Stomach (tissue), 9 donors: ENCODE measurements around the gene C1orf21. TPM values are rescaled to one million over a fixed set of nuclear protein-coding genes. Genes with fewer than 3 reads are reported as not detected.

Source experiments
- DNase-seq, 2 donors: peaks; one replicate each; pipeline versions ENCODE4 v3.0.0 to v3.0.0-alpha.2; 2013 to 2019
- H3K27ac ChIP-seq, 5 donors: fragments of 200-600 bp in 4 of 5; sonication (generic) in 4 of 5; one replicate each; pipeline ENCODE4 v1.5.1; 2013 to 2019; ENCODE audit warnings: mild to moderate bottlenecking in 1 of 5, moderate library complexity in 1 of 5
- H3K27me3 ChIP-seq, 3 donors: fragments of 200-600 bp; sonication (generic); one replicate each; pipeline ENCODE4 v1.5.1; 2017 to 2019; ENCODE audit warnings: mixed run types in 1 of 3
- H3K36me3 ChIP-seq, 4 donors: fragments of 200-600 bp; sonication (generic); 1 replicate in 3 of 4; 2 replicates in 1 of 4; pipeline ENCODE4 v1.5.1; 2016 to 2019
- H3K4me1 ChIP-seq, 4 donors: fragments of 200-600 bp; sonication (generic); one replicate each; pipeline ENCODE4 v1.5.1; 2016 to 2019
- H3K4me3 ChIP-seq, 4 donors: fragments of 200-600 bp; sonication (generic) in 3 of 4; one replicate each; pipeline ENCODE4 v1.5.1; 2016 to 2019; ENCODE audit warnings: mild to moderate bottlenecking in 1 of 4
- H3K9me3 ChIP-seq, 4 donors: fragments of 200-600 bp; sonication (generic); one replicate each; pipeline ENCODE4 v1.5.1; 2016 to 2019
- CTCF ChIP-seq, 7 experiments: fragments of 450-650 bp in 4 of 7; fragments of 200-600 bp in 3 of 7; sonication (generic) in 3 of 7; IDR thresholded peaks; one replicate each; pipeline ENCODE4 v1.5.1; 2016 to 2019; ENCODE audit warnings: antibody characterized with exemption in 7 of 7, control low read depth in 2 of 7, mild to moderate bottlenecking in 1 of 7
- EP300 ChIP-seq: sonication (generic); formaldehyde crosslinking; IDR thresholded peaks from one replicate; pipeline ENCODE4 v1.6.1; 2017; ENCODE audit warnings: antibody characterized with exemption
- POLR2A ChIP-seq, 4 donors: fragments of 450-650 bp; IDR thresholded peaks; one replicate each; pipeline ENCODE4 v1.6.1; 2016; ENCODE audit warnings: antibody characterized with exemption in 4 of 4, control low read depth in 2 of 4, mild to moderate bottlenecking in 1 of 4, moderate library complexity in 1 of 4
- POLR2AphosphoS5 ChIP-seq, 3 donors: sonication (generic); formaldehyde crosslinking; IDR thresholded peaks; one replicate each; pipeline ENCODE4 v1.6.1; 2016; ENCODE audit warnings: antibody characterized with exemption in 3 of 3
- WGBS, 5 donors: extraction: QIAGEN DNeasy Blood & Tissue Kit in 3 of 5; methylation state at CpG; one replicate each; pipeline versions ENCODE4 v1.1.5 to v1.1.7; 2013 to 2018; 5-methylcytosine and 5-hydroxymethylcytosine counted together
- intact Hi-C: fragments of 100-400 bp; cut with DNase I; formaldehyde crosslinking; loops from one replicate; pipeline ENCODE4 v1.15.1; 2023; ENCODE audit warnings: low total_unique reads
- polyA plus RNA-seq, 3 donors: library from polyadenylated mRNA; stranded (reverse); fragments of 200-250 nt; gene quantifications; one replicate each; pipeline ENCODE4 v1.2.3, GENCODE V29; 2013
- total RNA-seq, 5 donors: library from RNA; depleted of rRNA; stranded (reverse); fragments of >200 nt; gene quantifications; one replicate each; pipeline versions ENCODE4 v1.1.0 to v1.2.3, GENCODE V29; 2014 to 2016
- donor health status: healthy with polysubstance abuse.
- donor health status: Bipolar disorder and iron deficiency.
- donor health status: healthy.

Gene C1orf21
- total and polyA plus RNA-seq, 8 donors = 10.1 to 114 (median 37.4) TPM

GRCh38 chr1:184352776-184353175 lies 34.1 kb upstream of the C1orf21 start:
- H3K27ac ChIP-seq = no peak overlapping the region
- no peaks in the 10 kb centered on the region for H3K36me3 ChIP-seq
- H3K9me3 ChIP-seq = no peaks in the 10 kb centered on the region
- DNase-seq = no peak
- intact Hi-C loops = no loop called here
- 70 to 96% (median 82%) methylated on average over 1 of the region's 1 CpG for WGBS, 5 donors
- no peak overlapping the region for H3K4me3 ChIP-seq
- TF ChIP-seq POLR2A (IDR thresholded peaks at IDR 0.05) (no peak), POLR2AphosphoS5 (IDR thresholded peaks at IDR 0.05) (no peak), EP300 (no peak), CTCF (IDR thresholded peaks at IDR 0.05) (no peak)
- no peaks in the 10 kb centered on the region for H3K27me3 ChIP-seq
- no peaks in the 10 kb centered on the region for H3K4me1 ChIP-seq

GRCh38 chr1:184354719-184355118 lies 32.1 kb upstream of the C1orf21 start:
- 74 to 93% (median 82%) methylated on average over 2 of the region's 2 CpGs for WGBS, 5 donors
- Histone ChIP-seq H3K4me1 (no peaks in the 10 kb centered on the region), H3K4me3 (no peak overlapping the region), H3K27me3 (no peaks in the 10 kb centered on the region), H3K27ac (no peak overlapping the region), H3K36me3 (no peaks in the 10 kb centered on the region), H3K9me3 (no peaks in the 10 kb centered on the region)
- no peak for DNase-seq
- TF ChIP-seq CTCF (IDR thresholded peaks at IDR 0.05) (no peak), EP300 (no peak), POLR2A (IDR thresholded peaks at IDR 0.05) (no peak), POLR2AphosphoS5 (IDR thresholded peaks at IDR 0.05) (no peak)
- intact Hi-C loops = no loop called here

- H3K9me3 ChIP-seq = no peaks in the 10 kb centered on the region
- intact Hi-C loops = no loop called here
- H3K36me3 ChIP-seq = no peaks in the 10 kb centered on the region
- 80 to 92% (median 86%) methylated on average over 2 of the region's 2 CpGs for WGBS, 5 donors
- no peak overlapping the region for H3K4me3 ChIP-seq
- H3K4me1 ChIP-seq = no peaks in the 10 kb centered on the region
- no peaks in the 10 kb centered on the region for H3K27me3 ChIP-seq
- H3K27ac ChIP-seq = no peak overlapping the region
- DNase-seq = no peak
- no peak for TF ChIP-seq CTCF (IDR thresholded peaks at IDR 0.05)
- TF ChIP-seq POLR2A (IDR thresholded peaks at IDR 0.05) = no peak
- TF ChIP-seq EP300 = no peak
- no peak for TF ChIP-seq POLR2AphosphoS5 (IDR thresholded peaks at IDR 0.05)
Observed at GRCh38 chr1:184356891-184357290, 29.9 kb upstream of the C1orf21 start.

GRCh38 chr1:184358256-184358655 lies 28.6 kb upstream of the C1orf21 start:
- intact Hi-C loops = no loop called here
- TF ChIP-seq CTCF (IDR thresholded peaks at IDR 0.05) (no peak), EP300 (no peak), POLR2A (IDR thresholded peaks at IDR 0.05) (no peak), POLR2AphosphoS5 (IDR thresholded peaks at IDR 0.05) (no peak)
- DNase-seq = no peak
- no peaks in the 10 kb centered on the region for H3K36me3 ChIP-seq
- H3K27ac ChIP-seq = no peak overlapping the region
- no peak overlapping the region for H3K4me3 ChIP-seq
- H3K27me3 ChIP-seq = no peaks in the 10 kb centered on the region
- no peaks in the 10 kb centered on the region for H3K4me1 ChIP-seq
- H3K9me3 ChIP-seq = no peaks in the 10 kb centered on the region
- 81 to 99% (median 88%) methylated on average over 1 of the region's 1 CpG for WGBS, 5 donors
